GM23248 (cell line): ENCODE results near the gene LMF1.

Experiments used
- EZH2 ChIP-seq: fragments of 200-600 bp; sonication (generic); IDR thresholded peaks from 2 replicates; pipeline ENCODE4 v1.6.1; 2018; ENCODE audit warnings: antibody characterized with exemption, mild to moderate bottlenecking; ENCODE audit not compliant: insufficient read depth, poor library complexity, severe bottlenecking
- EZH2phosphoT487 ChIP-seq: fragments of 200-600 bp; sonication (generic); IDR thresholded peaks from 2 replicates; pipeline ENCODE4 v1.6.1; 2018; ENCODE audit warnings: antibody characterized with exemption, moderate library complexity, mild to moderate bottlenecking, low read depth; ENCODE audit not compliant: insufficient read depth

DNA sequence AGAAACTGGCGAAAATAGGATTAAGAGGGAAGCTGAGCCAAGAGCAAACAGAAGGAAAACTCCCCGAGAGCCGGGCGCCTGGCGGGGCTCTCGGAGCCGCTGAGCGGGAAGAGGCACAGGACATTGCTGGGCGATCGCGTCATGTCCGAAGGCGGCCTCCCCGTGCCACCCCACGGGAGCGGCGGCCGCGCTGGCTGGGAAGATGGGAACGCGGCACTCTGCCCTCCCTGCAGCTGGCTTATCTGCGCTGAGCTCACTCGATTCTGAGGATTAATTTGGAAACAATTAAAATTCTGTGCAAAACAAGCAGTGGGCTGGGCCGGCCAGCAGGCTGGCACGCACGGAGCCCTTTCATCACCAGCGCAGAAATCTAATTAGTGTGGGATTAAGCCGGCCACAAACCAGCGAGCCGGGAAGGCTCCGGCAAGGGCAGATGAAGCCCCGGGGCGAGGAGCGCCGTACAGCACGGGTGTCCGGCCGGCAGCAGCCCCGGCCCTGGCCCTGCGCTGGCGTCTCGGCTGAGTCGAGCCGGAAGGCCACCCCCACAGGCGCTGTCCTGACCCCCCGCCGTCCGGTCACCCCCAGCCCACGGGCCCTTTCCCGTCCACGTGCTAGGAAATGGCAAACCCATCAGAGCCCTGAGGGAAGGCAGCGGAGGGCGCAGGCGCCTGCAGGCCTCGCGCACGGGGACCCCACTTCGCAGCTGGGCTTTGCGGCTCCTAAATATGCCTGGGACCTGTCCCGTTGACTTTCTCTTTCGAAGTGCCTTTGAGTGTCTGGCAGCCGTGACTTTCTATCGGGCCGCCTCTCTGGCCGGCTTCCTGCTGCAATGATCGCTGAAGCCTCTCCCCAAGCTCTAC is 48.7 kb upstream of the LMF1 start:
- TF ChIP-seq EZH2 (no peak), EZH2phosphoT487 (no peak)
